Hematopoietic multipotent progenitor cell treated with erythropoietin and hydrocortisone succinate and interleukin-3 and kit ligand, for 8 days (in vitro differentiated cells): Measurements from ENCODE around the gene EREG.

Experiments used
- DNase-seq: peaks from one replicate; pipeline ENCODE4 v3.0.0-alpha.2; 2015

The EREG gene

DNA sequence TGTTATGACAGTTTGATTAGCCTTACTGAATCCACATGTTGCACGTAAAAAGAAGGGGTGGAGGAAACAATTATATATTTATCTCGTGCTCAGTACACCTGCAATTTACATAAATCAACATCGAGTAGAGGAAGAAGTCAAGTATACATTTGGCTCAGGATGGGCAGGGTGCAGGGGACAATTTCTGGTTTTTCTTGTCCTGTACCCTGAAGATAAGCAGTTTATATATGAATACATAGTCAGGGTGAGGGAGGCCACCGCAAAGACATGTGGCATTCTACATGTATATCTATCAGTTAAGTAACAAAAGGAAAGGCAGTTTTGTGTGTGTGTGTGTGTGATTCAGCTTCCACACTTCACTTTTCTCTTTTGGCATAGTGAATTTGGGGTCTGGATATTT, 11.1 kb upstream of the EREG start:
- DNase-seq, result peak; percentile 79

GRCh38 chr4:74357965-74358364, 7.0 kb upstream of the EREG start:
- DNase-seq, result no peak

- peak; percentile 45 for DNase-seq
Measured at GRCh38 chr4:74361671-74362070, 3.3 kb upstream of the EREG start.

DNA sequence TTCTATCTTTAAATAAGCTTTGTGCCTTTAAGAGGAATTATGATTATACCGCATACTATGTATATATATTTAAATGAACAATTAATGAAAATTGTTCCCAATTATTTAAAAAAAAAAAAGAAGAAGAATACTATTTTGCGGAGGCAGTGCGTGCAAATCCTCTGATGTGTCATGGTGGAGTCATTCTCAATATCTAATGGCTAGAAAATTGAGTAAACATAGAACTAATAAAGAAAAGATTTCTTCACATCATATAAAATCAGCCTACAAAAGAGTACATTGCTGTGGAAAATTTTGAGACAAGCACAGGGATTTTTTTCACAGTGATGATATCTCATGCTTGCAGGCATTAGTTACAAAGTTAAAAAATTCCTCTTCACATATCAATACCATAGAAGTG, 2.6 kb upstream of the EREG start:
- DNase-seq, result peak; percentile 24

DNA sequence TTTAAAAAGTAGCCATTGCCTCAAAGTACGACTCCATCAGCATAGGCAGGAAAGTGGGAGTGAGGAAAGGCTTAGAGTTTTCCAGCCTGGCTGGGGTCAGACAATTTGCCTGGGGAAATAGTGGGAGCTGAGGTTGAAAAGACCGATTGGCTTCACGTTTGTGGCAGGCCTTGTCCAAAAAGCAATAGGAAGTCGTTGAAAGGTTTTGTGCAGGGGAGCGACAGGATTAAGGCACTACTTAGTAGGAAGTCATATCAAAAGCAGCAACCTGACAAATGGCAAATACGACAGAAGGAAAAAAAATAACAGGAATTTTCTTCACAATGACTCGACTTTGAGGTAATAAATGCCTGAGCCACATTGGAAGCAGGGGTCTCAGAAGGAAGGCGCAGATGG, 691 bp upstream of the EREG start:
- peak; percentile 48 for DNase-seq

DNA sequence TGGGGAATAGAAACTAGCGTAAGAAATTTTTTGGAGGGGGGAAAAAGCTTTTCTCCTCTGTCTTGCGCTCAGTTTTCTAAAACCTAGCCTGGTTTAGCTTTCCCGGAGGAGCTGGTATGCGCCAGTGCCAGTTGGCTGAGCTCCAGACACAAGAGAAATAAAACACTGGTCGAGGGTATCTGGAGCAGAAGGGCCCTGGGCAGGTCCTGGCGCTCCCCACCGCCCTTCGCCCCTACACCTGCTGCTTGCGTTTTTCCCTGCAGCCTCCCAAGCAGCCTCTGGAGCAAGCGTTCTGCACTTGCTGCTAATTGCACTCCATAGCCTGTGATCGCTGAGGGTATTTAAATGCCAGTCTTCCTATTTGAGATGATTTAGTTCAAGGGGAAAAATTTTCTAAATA, 816 bp downstream of the EREG start:
- peak; percentile 54 for DNase-seq

DNA sequence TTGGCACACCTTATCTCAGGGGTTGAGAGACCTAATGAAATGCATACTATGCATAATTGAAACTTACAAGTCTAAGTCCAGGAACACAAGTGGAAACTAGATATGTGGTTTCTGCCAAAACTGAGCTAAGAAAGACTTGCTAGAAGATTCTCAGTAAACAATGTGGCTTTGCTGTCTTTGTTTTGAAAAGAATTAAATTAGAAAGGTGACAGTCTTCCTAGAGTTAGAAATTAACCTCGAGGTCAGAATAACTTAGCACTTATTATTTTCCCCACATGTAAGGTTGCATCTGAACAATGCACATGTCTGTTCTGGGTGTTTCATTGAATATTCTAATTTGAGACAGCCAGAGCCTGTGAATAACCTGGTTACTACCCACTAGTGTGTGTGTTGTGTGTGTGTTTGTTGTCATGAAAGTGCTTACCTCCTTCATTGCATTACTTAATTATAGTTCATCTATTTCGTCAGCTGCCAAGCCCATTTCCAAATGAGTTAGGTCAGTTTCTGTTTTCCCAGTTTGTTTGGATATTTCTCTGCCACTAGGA, 1.5 kb downstream of the EREG start:
- peak; percentile 46 for DNase-seq

- DNase-seq, result peak; percentile 32
Measured at GRCh38 chr4:74367656-74368290, 2.8 kb downstream of the EREG start.

GRCh38 chr4:74368596-74368995, 3.7 kb downstream of the EREG start:
- DNase-seq, result no peak

- DNase-seq, result no peak
Measured at GRCh38 chr4:74369855-74370254, 4.9 kb downstream of the EREG start.

- DNase-seq, result peak; percentile 88
Measured at GRCh38 chr4:74370912-74371311, 6.0 kb downstream of the EREG start.

- DNase-seq, result no peak
Measured at GRCh38 chr4:74374128-74374527, 9.2 kb downstream of the EREG start.

DNA sequence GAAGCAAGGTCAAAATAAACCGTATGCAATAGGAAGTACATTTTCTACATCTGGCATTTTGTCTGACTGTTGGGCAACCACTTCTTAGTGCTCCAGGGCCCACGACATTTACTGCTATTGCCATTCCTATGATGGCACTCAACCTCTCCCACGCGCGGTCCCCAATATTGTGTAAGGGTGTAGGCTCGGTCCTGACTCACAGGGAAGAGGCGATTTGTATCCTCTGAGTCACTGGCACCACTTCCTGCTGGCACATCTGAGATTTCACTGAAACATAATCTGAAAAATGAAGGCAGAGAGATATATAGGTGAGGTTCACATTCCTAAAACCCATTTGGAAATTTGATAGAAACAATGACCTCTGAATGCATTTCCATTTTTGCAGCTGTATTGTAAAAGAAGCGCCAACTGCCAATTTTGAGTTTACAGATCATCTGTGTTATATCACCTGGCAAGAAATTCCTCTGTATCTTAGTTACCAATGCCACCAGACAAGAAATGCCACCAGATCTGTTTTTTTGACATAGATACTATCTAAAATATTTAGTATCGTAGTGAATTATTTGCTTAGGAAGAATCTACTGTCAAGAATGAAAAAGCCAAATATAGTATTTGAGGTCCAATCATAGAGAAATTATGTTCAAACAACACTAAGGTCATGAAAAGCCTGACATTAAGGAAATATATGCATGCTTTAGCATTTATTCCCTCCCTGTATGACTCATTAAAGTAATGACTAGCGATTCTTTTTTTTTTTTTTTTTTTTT, 9.8 kb downstream of the EREG start:
- DNase-seq, result no peak

DNA sequence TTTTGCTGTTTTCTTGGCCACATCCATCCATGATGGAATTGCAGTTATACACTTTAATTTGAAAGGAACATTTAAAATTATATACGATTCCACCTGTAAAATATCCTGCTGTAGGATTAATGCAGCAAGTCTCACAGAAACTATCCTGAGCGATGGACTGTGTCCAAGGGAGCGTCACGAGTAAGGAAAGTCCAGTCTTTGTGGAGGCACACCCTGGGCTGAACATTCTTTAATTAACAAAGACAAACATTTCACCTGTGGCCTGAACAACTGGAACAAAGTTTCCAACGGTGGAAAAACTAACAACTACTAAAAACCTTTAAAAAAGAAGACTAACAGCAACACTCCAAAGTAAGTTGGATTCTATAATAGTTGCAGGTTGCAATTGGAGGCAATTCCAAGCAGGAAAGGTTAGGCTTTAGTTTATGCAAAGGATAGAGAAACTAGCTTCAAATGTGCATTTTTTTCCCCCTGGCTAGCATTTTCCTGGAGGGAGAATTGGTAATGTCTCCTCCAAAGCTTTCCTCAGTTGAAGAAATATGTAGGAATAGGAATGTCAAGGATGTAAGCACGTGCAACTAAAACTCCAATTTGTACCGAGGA, 11.0 kb downstream of the EREG start:
- no peak for DNase-seq

- DNase-seq, result peak; percentile 78
Measured at GRCh38 chr4:74376888-74377483, 12.0 kb downstream of the EREG start.

DNA sequence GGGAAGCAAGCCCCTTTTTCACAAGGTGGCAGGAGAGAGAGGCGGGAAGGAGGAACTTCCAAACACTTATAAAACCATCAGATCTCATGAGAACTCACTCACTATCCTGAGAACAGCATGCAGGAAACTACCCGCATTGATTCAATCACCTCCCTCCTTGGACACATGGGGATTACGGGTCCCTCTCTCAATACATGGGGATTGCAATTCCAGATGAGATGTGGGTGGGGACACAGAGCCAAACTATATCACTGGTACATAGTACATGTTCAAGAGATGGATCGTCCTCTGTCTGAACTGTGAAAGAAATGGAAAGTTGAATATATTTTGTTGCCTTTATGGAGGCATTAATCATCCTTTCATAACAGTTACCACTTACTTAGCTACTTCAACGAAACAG, 12.8 kb downstream of the EREG start:
- no peak for DNase-seq

- DNase-seq, result no peak
Measured at GRCh38 chr4:74378573-74378972, 13.6 kb downstream of the EREG start.

- DNase-seq, result no peak
Measured at GRCh38 chr4:74379912-74380311, 15.0 kb downstream of the EREG start.

GRCh38 chr4:74385386-74385785, 20.4 kb downstream of the EREG start:
- no peak for DNase-seq

- DNase-seq, result no peak
Measured at GRCh38 chr4:74386159-74386558, 21.2 kb downstream of the EREG start.

- no peak for DNase-seq
Measured at GRCh38 chr4:74387790-74388189, 22.8 kb downstream of the EREG start.

GRCh38 chr4:74389494-74389893, 24.5 kb downstream of the EREG start:
- DNase-seq, result no peak

DNA sequence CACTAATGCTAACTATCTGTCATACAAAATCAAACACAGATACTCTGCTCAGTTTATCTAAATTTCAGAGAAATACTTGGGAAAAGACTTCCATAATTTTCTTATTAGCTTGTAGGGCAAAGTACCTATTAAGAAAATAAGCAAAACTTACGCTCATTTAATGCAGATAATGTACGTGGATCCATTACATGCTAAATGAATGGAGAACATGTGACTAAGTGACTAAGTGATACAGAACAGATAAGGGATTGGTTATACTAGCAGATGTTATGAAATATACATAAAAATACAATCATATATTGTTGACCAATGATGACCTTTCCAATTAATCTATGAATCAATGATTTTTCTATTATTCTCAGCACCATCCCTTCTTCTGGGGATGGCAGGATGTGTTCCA, 25.7 kb downstream of the EREG start:
- DNase-seq, result no peak

DNA sequence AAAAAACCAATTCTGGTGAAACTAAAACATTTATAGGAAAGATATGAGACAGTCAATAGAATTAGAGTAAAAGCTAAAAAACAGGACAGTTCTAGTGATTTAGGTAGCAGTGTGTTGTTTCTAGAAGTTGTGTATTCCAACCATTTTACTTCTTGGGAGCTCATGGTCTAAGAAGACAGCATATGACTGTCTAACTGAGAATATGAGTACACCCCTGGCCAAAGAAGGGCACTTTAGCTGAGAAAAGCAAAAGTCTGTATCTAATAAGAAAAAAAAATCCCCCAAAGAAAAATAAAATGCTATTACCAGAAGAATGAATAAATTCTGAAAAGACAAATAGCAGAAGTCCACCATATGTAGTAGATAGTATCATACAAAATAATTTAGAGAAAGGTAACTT, 26.4 kb downstream of the EREG start:
- DNase-seq, result no peak
